ENCODE data around the gene ALK. TPM values are rescaled to one million over a fixed set of nuclear protein-coding genes. Genes with fewer than 3 reads are reported as not detected.

Gene ALK
- total and polyA plus RNA-seq, 10 of the 15 experiments (the other 5 are each of a cell fraction or from before 2014, with no cell fraction given), result 0.11 TPM; not detected in 9

- 23% methylated on average over 8 of the region's 8 CpGs for WGBS (ENCODE audit: insufficient coverage, insufficient replicate concordance, low lambda C conversion rate, missing lambda C conversion rate)
- H3K4me3 ChIP-seq, result no peak overlapping the region
- no peak for TF ChIP-seq STAT1 (conservative IDR thresholded peaks at IDR 0.05)
- no peak for TF ChIP-seq EGR1 (IDR thresholded peaks at IDR 0.05; ENCODE audit: borderline replicate concordance in 1 of 2, low read depth in 2 of 2, low read length in 2 of 2)
- TF ChIP-seq E4F1 (IDR thresholded peaks at IDR 0.05; ENCODE audit: borderline replicate concordance, partially characterized antibody), result no peak
- TF ChIP-seq ASH2L (IDR thresholded peaks at IDR 0.05; ENCODE audit: borderline replicate concordance, low read depth), result no peak
- no peak for TF ChIP-seq REST (IDR thresholded peaks at IDR 0.05; ENCODE audit: low read depth, low read length)
- no peak for TF ChIP-seq SP1 (IDR thresholded peaks at IDR 0.05; ENCODE audit: low read depth, low read length)
- no peak for TF ChIP-seq JUND (IDR thresholded peaks at IDR 0.05; ENCODE audit: low read depth, low read length)
- no peak for TF ChIP-seq PAX8 (IDR thresholded peaks at IDR 0.05)
- no peak for TF ChIP-seq NR2C2 (IDR thresholded peaks at IDR 0.05; ENCODE audit: borderline replicate concordance, control insufficient read depth, insufficient read length, low read depth)
- TF ChIP-seq BHLHE40 (IDR thresholded peaks at IDR 0.05; ENCODE audit: borderline replicate concordance in 1 of 2, low read depth in 2 of 2, low read length in 1 of 2), result no peak
- no peak for TF ChIP-seq FOXM1 (IDR thresholded peaks at IDR 0.05; ENCODE audit: low read depth, low read length)
- TF ChIP-seq HCFC1 (IDR thresholded peaks at IDR 0.05; ENCODE audit: low read length), result no peak
- no peak overlapping the region for H3K27ac ChIP-seq (ENCODE audit: control insufficient read depth, insufficient read depth)
- intact Hi-C loops (cut with micrococcal nuclease; ENCODE audit: unreplicated experiment) (no loop called here), in situ Hi-C loops (cut with MboI) (no loop called here)
- no peaks in the 10 kb centered on the region for H3K9me3 ChIP-seq (replicated peaks; ENCODE audit: control insufficient read depth, insufficient read depth, low read length)
- no peaks in the 10 kb centered on the region for H3K36me3 ChIP-seq (ENCODE audit: control insufficient read depth in 2 of 2, insufficient read depth in 2 of 2, low read length in 1 of 2)
- DNase-seq (ENCODE audit: low read depth, low spot score) (no peak), FAIRE-seq (no peak), ATAC-seq (no peak)
- POLR2A ChIA-PET, result no interaction called here
- H3K79me2 ChIP-seq (ENCODE audit: control insufficient read depth, insufficient read depth, low read length), result no peaks in the 10 kb centered on the region
- no TSS peak for BruUV-seq (replicated peaks)
- RAD21 ChIA-PET (ENCODE audit: unreplicated experiment), result no interaction called here
- SMC1A ChIA-PET (ENCODE audit: uncharacterized antibody, unreplicated experiment), result no interaction called here
- no peaks in the 10 kb centered on the region for H4K20me1 ChIP-seq (ENCODE audit: control insufficient read depth, insufficient read depth)
- H3K9ac ChIP-seq (ENCODE audit: control insufficient read depth, insufficient read depth, low read length), result no peak overlapping the region
- no peaks in the 10 kb centered on the region; the same call in 1 of the 2 replicates for H3K4me1 ChIP-seq (ENCODE audit: control insufficient read depth, insufficient read depth, low read length)
- CTCF ChIA-PET, result interaction anchor here (0.6 kb wide), 1 partner anchor 24 kb away, joined by 3 read pairs; no protein-coding TSS in a partner anchor
- 0 out of 4 replicates have a peak, but pooled peaks cover 0 to 3% of the 10 kb centered on the region in 2 experiments for H3K27me3 ChIP-seq (replicated peaks in 1 of 2; ENCODE audit: control insufficient read depth in 2 of 2, insufficient read depth in 2 of 2, low read length in 1 of 2)
- H2AFZ ChIP-seq (ENCODE audit: control insufficient read depth, low read depth, low read length), result no peak overlapping the region
- H3K4me2 ChIP-seq (ENCODE audit: control insufficient read depth, insufficient read depth), result peak overlapping the region; percentile 19
Observed at GRCh38 chr2:29448096-29448688, 473.2 kb downstream of the ALK start.

Measured in GM12878 (cell line).